ENCODE data around the gene DNAJC8.

GRCh38 chr1:28272215-28272852 is 39.5 kb upstream of the DNAJC8 start:
- TF ChIP-seq POLR2AphosphoS5 (IDR thresholded peaks at IDR 0.05; ENCODE audit: low read depth, low read length) = no peak
- no peak for TF ChIP-seq TAF1 (IDR thresholded peaks at IDR 0.05; ENCODE audit: low read depth, low read length)
- TF ChIP-seq POLR2A (IDR thresholded peaks at IDR 0.05; ENCODE audit: low read depth, low read length) = no peak

Data from GM12891 (cell line).